G401.6 (cell line): ENCODE data around the gene PPP2R3C.
"Not testable (repeated sequence)": the region's sequence is repeated elsewhere in the genome, so short reads cannot be mapped to it uniquely, and the experiment has no call there.

Source experiments
- FAIRE-seq: peaks from 2 replicates; lab custom pipeline; 2012; peaks lifted over from hg19 to GRCh38; lab: Jason Lieb, UNC

The PPP2R3C gene

GRCh38 chr14:35052637-35053036, 69.2 kb downstream of the PPP2R3C start:
- no peak for FAIRE-seq

GRCh38 chr14:35051796-35052195, 70.0 kb downstream of the PPP2R3C start:
- no peak for FAIRE-seq

GRCh38 chr14:35050652-35051051, 71.1 kb downstream of the PPP2R3C start:
- FAIRE-seq, result no peak

- FAIRE-seq, result no peak
These were observed 73.7 kb downstream of the PPP2R3C start for GRCh38 chr14:35047976-35048513.

GRCh38 chr14:35046751-35047536, 74.8 kb downstream of the PPP2R3C start:
- no peak for FAIRE-seq

- FAIRE-seq, result no peak
These were observed 75.6 kb downstream of the PPP2R3C start, which contains the start of gene FAM177A1 for GRCh38 chr14:35046048-35046750. Gene FAM177A1 (plus strand): TSS chr14:35046272. CDS start chr14:35046464, 192 bp downstream.

- FAIRE-seq, result no peak
These were observed 76.1 kb downstream of the PPP2R3C start for GRCh38 chr14:35045798-35046047.

- FAIRE-seq, result no peak
These were observed 76.6 kb downstream of the PPP2R3C start for GRCh38 chr14:35044939-35045797.

- FAIRE-seq, result no peak
These were observed 78.7 kb downstream of the PPP2R3C start for GRCh38 chr14:35043046-35043445.

- no peak for FAIRE-seq
These were observed 79.2 kb downstream of the PPP2R3C start for GRCh38 chr14:35042632-35043031.

- FAIRE-seq, result not testable (repeated sequence)
These were observed 83.5 kb downstream of the PPP2R3C start for GRCh38 chr14:35038312-35038711.
